GM23338 (cell line): Measurements from ENCODE around the gene DLG3. TPM values are rescaled to one million over a fixed set of nuclear protein-coding genes. Genes with fewer than 3 reads are reported as not detected.

ENCODE experiments used
- ATAC-seq: fragments of 200-7000 bp; cut with Tn5 transposase; 3 replicates; pipeline ENCODE4 v1.9.1; 2020
- DNase-seq: peaks from one replicate; pipeline ENCODE4 v3.0.0-alpha.2; 2015; ENCODE audit warnings: low spot score
- H2AFZ ChIP-seq: fragments of 200-600 bp; sonication (generic); 2 replicates; pipeline ENCODE4 v1.8.0; 2016; ENCODE audit warnings: antibody characterized with exemption, mild to moderate bottlenecking, moderate library complexity
- H3F3A ChIP-seq: fragments of 200-600 bp; sonication (generic); replicated peaks from 2 replicates; pipeline ENCODE4 v1.8.0; 2017; ENCODE audit warnings: antibody characterized with exemption, mixed run types, low read depth
- H3K27ac ChIP-seq: fragments of 200-600 bp; sonication (generic); 2 replicates; pipeline ENCODE4 v1.6.1; 2016; ENCODE audit warnings: low read depth
- H3K27me3 ChIP-seq: fragments of 200-600 bp; sonication (generic); 2 replicates; pipeline ENCODE4 v1.8.0; 2016; ENCODE audit warnings: mild to moderate bottlenecking, mixed run types, moderate library complexity; ENCODE audit not compliant: insufficient read depth
- H3K36me3 ChIP-seq: fragments of 200-600 bp; sonication (generic); 2 replicates; pipeline ENCODE4 v1.8.0; 2016; ENCODE audit warnings: mild to moderate bottlenecking; ENCODE audit not compliant: insufficient read depth
- H3K4me1 ChIP-seq: fragments of 200-600 bp; sonication (generic); 2 replicates; pipeline ENCODE4 v1.8.0; 2016; ENCODE audit warnings: mild to moderate bottlenecking, moderate library complexity; ENCODE audit not compliant: insufficient read depth
- H3K4me2 ChIP-seq: fragments of 200-600 bp; sonication (generic); 2 replicates; pipeline ENCODE4 v1.7.1; 2017; ENCODE audit warnings: mixed run types
- H3K4me3 ChIP-seq: fragments of 200-600 bp; sonication (generic); 2 replicates; pipeline ENCODE4 v1.6.1; 2016; ENCODE audit warnings: mixed run types
- H3K79me2 ChIP-seq: fragments of 200-600 bp; sonication (generic); replicated peaks from 2 replicates; pipeline ENCODE4 v1.8.0; 2017; ENCODE audit warnings: mild to moderate bottlenecking; ENCODE audit not compliant: insufficient read depth
- H3K9me2 ChIP-seq: fragments of 200-600 bp; sonication (generic); 2 replicates; pipeline ENCODE4 v1.8.0; 2017; ENCODE audit not compliant: insufficient read depth
- H4K20me1 ChIP-seq: fragments of 200-600 bp; sonication (generic); replicated peaks from 2 replicates; pipeline ENCODE4 v1.8.0; 2017; ENCODE audit warnings: mild to moderate bottlenecking; ENCODE audit not compliant: insufficient read depth
- H3K27ac Mint-ChIP-seq: 2 replicates; pipeline ENCODE4 v1.8.0; 2020; ENCODE audit warnings: inconsistent platforms, mild to moderate bottlenecking, moderate library complexity, mixed read lengths
- H3K27me3 Mint-ChIP-seq: 3 replicates; pipeline ENCODE4 v1.8.0; 2022; ENCODE audit warnings: low read depth, mild to moderate bottlenecking, moderate library complexity, mixed read lengths, inconsistent platforms; ENCODE audit not compliant: insufficient read depth, poor library complexity
- H3K36me3 Mint-ChIP-seq: 3 replicates; pipeline ENCODE4 v1.8.0; 2021; ENCODE audit warnings: low read depth, mild to moderate bottlenecking, inconsistent platforms, moderate library complexity, mixed read lengths
- H3K4me1 Mint-ChIP-seq: 3 replicates; pipeline ENCODE4 v1.8.0; 2020; ENCODE audit warnings: mild to moderate bottlenecking, inconsistent platforms, mixed read lengths
- H3K4me3 Mint-ChIP-seq: 3 replicates; pipeline ENCODE4 v1.8.0; 2021; ENCODE audit warnings: moderate library complexity, mild to moderate bottlenecking, inconsistent platforms, mixed read lengths
- H3K9me3 Mint-ChIP-seq: 3 replicates; pipeline ENCODE4 v1.8.0; 2020; ENCODE audit warnings: moderate library complexity, mild to moderate bottlenecking, inconsistent platforms, mixed read lengths
- EZH2 ChIP-seq: fragments of 200-600 bp; sonication (generic); IDR thresholded peaks from one replicate; pipeline ENCODE4 v1.8.0; 2017; ENCODE audit warnings: antibody characterized with exemption, mild to moderate bottlenecking, low read depth; ENCODE audit not compliant: unreplicated experiment
- EZH2phosphoT487 ChIP-seq: fragments of 200-600 bp; sonication (generic); IDR thresholded peaks from one replicate; pipeline ENCODE4 v1.8.1; 2018; ENCODE audit warnings: antibody characterized with exemption; ENCODE audit not compliant: unreplicated experiment
- NANOG ChIP-seq: IDR thresholded peaks from 2 replicates; pipeline ENCODE4 v1.6.1; 2016; ENCODE audit warnings: antibody characterized with exemption, borderline replicate concordance
- POLR2AphosphoS5 ChIP-seq: IDR thresholded peaks from 2 replicates; pipeline ENCODE4 v1.6.1; 2016; ENCODE audit warnings: antibody characterized with exemption, low read depth
- STAT1 ChIP-seq: IDR thresholded peaks from one replicate; pipeline ENCODE4 v1.6.1; 2016; ENCODE audit warnings: antibody characterized with exemption; ENCODE audit not compliant: unreplicated experiment
- ZNF114 ChIP-seq: fragments of 250-450 bp; sonication (Bioruptor Pico); IDR thresholded peaks from 2 replicates; pipeline ENCODE4 v1.5.0; 2020; ENCODE audit warnings: mild to moderate bottlenecking, moderate library complexity
- ZNF331 ChIP-seq: fragments of 250-450 bp; sonication (Bioruptor Pico); IDR thresholded peaks from 2 replicates; pipeline ENCODE4 v1.5.0; 2020; ENCODE audit warnings: low read depth, mild to moderate bottlenecking, moderate library complexity
- polyA plus RNA-seq: library from polyadenylated mRNA; unstranded; fragments of >200 nt; fragmentation: Nextera tagmentation; extraction: Ambion mirVana; gene quantifications from 2 replicates; pipeline ENCODE4 v1.2.1, GENCODE V29; 2016
- total RNA-seq: library from RNA; depleted of rRNA; stranded (reverse); fragments of >200 nt; shearing (Covaris generic); gene quantifications from 2 replicates; pipeline ENCODE4 v1.2.3, GENCODE V29; 2014
- TF ChIP-seq, protein P1 (sequence below), 2 experiments: fragments of 200-600 bp in 1 of 2; sonication (generic) in 1 of 2; conservative IDR thresholded peaks; 2 replicates each; pipeline versions ENCODE4 v1.5.1 to v1.6.1; 2016 to 2017; ENCODE audit warnings: antibody characterized with exemption in 2 of 2, low read depth in 2 of 2, mild to moderate bottlenecking in 2 of 2, moderate library complexity in 1 of 2
- TF ChIP-seq, protein P2 (sequence below): fragments of 250-450 bp; sonication (Bioruptor Pico); IDR thresholded peaks from 2 replicates; pipeline ENCODE4 v1.5.0; 2020; ENCODE audit warnings: mild to moderate bottlenecking, moderate library complexity

Gene DLG3
- total and polyA plus RNA-seq, 2 experiments from 2014 or later = 13.0 to 61.8 TPM

DNA sequence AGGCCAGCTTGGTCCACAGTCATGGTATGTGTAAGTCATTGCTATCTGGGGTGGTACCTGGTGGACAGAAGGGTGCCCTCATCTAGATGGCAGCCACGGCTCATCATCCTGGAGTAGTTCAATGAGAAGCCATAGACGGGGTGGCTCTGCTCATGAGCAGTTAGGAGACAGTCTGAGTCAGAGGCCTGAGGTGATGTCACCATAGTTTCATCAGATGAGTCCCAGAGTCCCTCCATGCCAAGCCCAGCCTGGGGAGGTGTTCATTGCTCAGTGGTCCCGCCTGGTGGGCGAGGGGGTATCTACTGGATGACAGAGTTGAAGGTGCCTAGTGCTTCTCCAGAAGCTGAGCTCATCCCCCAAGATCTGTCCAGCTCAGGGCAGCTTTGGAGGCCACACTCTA, 49.8 kb downstream of the DLG3 start:
- no peak overlapping the region for H3K27ac Mint-ChIP-seq
- H3K4me3 Mint-ChIP-seq = no peak overlapping the region
- DNase-seq (no peak), ATAC-seq (no peak)
- no peak overlapping the region for H3K27ac ChIP-seq
- H3K4me1 Mint-ChIP-seq = no peaks in the 10 kb centered on the region
- no peaks in the 10 kb centered on the region for H3K4me1 ChIP-seq
- TF ChIP-seq EZH2 (no peak), POLR2AphosphoS5 (no peak), STAT1 (no peak), ZNF114 (CRISPR knock-in tag) (no peak), NANOG (no peak), ZNF331 (CRISPR knock-in tag) (no peak)
- TF ChIP-seq, protein P1, sequence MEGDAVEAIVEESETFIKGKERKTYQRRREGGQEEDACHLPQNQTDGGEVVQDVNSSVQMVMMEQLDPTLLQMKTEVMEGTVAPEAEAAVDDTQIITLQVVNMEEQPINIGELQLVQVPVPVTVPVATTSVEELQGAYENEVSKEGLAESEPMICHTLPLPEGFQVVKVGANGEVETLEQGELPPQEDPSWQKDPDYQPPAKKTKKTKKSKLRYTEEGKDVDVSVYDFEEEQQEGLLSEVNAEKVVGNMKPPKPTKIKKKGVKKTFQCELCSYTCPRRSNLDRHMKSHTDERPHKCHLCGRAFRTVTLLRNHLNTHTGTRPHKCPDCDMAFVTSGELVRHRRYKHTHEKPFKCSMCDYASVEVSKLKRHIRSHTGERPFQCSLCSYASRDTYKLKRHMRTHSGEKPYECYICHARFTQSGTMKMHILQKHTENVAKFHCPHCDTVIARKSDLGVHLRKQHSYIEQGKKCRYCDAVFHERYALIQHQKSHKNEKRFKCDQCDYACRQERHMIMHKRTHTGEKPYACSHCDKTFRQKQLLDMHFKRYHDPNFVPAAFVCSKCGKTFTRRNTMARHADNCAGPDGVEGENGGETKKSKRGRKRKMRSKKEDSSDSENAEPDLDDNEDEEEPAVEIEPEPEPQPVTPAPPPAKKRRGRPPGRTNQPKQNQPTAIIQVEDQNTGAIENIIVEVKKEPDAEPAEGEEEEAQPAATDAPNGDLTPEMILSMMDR (conservative IDR thresholded peaks at IDR 0.05; ENCODE audit: low read depth in 2 of 2) = no peak
- no peak overlapping the region for H3K4me3 ChIP-seq
- peaks cover 2% of the 10 kb centered on the region for H3K27me3 Mint-ChIP-seq
- no peaks in the 10 kb centered on the region for H3K9me3 Mint-ChIP-seq
- no peaks in the 10 kb centered on the region; the same call in none of the 2 replicates for H3K79me2 ChIP-seq
- H3K36me3 Mint-ChIP-seq = peaks cover 82% of the 10 kb centered on the region
- H3K36me3 ChIP-seq = no peaks in the 10 kb centered on the region; the same call in 1 of the 2 replicates
- no peak overlapping the region for H2AFZ ChIP-seq
- H3K27me3 ChIP-seq = no peaks in the 10 kb centered on the region
- H3K9me2 ChIP-seq = no peaks in the 10 kb centered on the region
- no peaks in the 10 kb centered on the region for H4K20me1 ChIP-seq
- H3K4me2 ChIP-seq = no peak overlapping the region
- no peaks in the 10 kb centered on the region for H3F3A ChIP-seq

DNA sequence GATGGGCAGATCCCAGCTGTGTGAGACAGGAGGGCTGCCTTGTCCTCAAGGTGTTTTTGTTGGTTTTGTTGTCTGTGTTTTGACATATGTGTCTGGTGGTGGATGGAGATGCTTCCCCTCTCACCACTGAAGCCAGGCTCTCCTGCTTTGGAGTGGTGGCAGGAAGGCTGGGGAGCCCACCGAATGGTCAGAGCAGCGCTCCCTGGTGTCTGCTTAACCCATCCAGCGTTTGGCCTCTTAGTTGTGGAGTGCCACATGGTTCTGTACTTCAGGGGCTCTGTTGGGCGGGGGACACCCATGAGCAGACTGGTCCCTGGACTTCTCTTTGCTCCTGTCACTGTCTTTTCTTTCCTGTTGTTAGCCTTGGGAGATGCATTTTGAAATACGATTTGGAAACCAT, 51.9 kb downstream of the DLG3 start:
- H3K9me3 Mint-ChIP-seq = no peaks in the 10 kb centered on the region

More for the DNA sequence above, 51.9 kb downstream of the DLG3 start:
- Histone ChIP-seq H4K20me1 (no peaks in the 10 kb centered on the region), H3K4me1 (no peaks in the 10 kb centered on the region), H3K4me2 (no peak overlapping the region), H3K27me3 (no peaks in the 10 kb centered on the region), H3K79me2 (no peaks in the 10 kb centered on the region; the same call in 1 of the 2 replicates), H2AFZ (no peak overlapping the region), H3K9me2 (no peaks in the 10 kb centered on the region), H3F3A (no peaks in the 10 kb centered on the region), H3K36me3 (no peaks in the 10 kb centered on the region; the same call in 1 of the 2 replicates), H3K4me3 (no peak overlapping the region), H3K27ac (no peak overlapping the region)
- peaks cover 83% of the 10 kb centered on the region for H3K36me3 Mint-ChIP-seq
- peak; percentile 76 for ATAC-seq
- H3K4me1 Mint-ChIP-seq = no peaks in the 10 kb centered on the region
- TF ChIP-seq ZNF114 (CRISPR knock-in tag) (no peak), EZH2phosphoT487 (no peak), ZNF331 (CRISPR knock-in tag) (no peak), NANOG (no peak), EZH2 (no peak)
- TF ChIP-seq, protein P1 (conservative IDR thresholded peaks at IDR 0.05; ENCODE audit: low read depth in 2 of 2) = peak; percentile 8 to 49; a peak in 2 of 4 replicates
- TF ChIP-seq, protein P2, sequence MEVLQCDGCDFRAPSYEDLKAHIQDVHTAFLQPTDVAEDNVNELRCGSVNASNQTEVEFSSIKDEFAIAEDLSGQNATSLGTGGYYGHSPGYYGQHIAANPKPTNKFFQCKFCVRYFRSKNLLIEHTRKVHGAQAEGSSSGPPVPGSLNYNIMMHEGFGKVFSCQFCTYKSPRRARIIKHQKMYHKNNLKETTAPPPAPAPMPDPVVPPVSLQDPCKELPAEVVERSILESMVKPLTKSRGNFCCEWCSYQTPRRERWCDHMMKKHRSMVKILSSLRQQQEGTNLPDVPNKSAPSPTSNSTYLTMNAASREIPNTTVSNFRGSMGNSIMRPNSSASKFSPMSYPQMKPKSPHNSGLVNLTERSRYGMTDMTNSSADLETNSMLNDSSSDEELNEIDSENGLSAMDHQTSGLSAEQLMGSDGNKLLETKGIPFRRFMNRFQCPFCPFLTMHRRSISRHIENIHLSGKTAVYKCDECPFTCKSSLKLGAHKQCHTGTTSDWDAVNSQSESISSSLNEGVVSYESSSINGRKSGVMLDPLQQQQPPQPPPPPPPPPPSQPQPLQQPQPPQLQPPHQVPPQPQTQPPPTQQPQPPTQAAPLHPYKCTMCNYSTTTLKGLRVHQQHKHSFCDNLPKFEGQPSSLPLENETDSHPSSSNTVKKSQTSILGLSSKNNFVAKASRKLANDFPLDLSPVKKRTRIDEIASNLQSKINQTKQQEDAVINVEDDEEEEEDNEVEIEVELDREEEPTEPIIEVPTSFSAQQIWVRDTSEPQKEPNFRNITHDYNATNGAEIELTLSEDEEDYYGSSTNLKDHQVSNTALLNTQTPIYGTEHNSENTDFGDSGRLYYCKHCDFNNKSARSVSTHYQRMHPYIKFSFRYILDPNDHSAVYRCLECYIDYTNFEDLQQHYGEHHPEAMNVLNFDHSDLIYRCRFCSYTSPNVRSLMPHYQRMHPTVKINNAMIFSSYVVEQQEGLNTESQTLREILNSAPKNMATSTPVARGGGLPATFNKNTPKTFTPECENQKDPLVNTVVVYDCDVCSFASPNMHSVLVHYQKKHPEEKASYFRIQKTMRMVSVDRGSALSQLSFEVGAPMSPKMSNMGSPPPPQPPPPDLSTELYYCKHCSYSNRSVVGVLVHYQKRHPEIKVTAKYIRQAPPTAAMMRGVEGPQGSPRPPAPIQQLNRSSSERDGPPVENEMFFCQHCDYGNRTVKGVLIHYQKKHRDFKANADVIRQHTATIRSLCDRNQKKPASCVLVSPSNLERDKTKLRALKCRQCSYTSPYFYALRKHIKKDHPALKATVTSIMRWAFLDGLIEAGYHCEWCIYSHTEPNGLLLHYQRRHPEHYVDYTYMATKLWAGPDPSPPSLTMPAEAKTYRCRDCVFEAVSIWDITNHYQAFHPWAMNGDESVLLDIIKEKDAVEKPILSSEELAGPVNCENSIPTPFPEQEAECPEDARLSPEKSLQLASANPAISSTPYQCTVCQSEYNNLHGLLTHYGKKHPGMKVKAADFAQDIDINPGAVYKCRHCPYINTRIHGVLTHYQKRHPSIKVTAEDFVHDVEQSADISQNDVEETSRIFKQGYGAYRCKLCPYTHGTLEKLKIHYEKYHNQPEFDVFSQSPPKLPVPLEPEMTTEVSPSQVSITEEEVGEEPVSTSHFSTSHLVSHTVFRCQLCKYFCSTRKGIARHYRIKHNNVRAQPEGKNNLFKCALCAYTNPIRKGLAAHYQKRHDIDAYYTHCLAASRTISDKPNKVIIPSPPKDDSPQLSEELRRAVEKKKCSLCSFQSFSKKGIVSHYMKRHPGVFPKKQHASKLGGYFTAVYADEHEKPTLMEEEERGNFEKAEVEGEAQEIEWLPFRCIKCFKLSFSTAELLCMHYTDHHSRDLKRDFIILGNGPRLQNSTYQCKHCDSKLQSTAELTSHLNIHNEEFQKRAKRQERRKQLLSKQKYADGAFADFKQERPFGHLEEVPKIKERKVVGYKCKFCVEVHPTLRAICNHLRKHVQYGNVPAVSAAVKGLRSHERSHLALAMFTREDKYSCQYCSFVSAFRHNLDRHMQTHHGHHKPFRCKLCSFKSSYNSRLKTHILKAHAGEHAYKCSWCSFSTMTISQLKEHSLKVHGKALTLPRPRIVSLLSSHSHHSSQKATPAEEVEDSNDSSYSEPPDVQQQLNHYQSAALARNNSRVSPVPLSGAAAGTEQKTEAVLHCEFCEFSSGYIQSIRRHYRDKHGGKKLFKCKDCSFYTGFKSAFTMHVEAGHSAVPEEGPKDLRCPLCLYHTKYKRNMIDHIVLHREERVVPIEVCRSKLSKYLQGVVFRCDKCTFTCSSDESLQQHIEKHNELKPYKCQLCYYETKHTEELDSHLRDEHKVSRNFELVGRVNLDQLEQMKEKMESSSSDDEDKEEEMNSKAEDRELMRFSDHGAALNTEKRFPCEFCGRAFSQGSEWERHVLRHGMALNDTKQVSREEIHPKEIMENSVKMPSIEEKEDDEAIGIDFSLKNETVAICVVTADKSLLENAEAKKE (CRISPR knock-in tag) = no peak
- no peak overlapping the region for H3K4me3 Mint-ChIP-seq
- peaks cover 2% of the 10 kb centered on the region for H3K27me3 Mint-ChIP-seq
- H3K27ac Mint-ChIP-seq = no peak overlapping the region
- no peak for DNase-seq
